ENCODE measurements around the gene KHDC3L.

- TF ChIP-seq BCL6 (CRISPR knock-in tag; IDR thresholded peaks at IDR 0.05), result no peak
- TF ChIP-seq POLR2A (IDR thresholded peaks at IDR 0.05; ENCODE audit: insufficient read depth in 1 of 2, low read depth in 2 of 2, low read length in 2 of 2), result no peak
- TF ChIP-seq, protein P1, sequence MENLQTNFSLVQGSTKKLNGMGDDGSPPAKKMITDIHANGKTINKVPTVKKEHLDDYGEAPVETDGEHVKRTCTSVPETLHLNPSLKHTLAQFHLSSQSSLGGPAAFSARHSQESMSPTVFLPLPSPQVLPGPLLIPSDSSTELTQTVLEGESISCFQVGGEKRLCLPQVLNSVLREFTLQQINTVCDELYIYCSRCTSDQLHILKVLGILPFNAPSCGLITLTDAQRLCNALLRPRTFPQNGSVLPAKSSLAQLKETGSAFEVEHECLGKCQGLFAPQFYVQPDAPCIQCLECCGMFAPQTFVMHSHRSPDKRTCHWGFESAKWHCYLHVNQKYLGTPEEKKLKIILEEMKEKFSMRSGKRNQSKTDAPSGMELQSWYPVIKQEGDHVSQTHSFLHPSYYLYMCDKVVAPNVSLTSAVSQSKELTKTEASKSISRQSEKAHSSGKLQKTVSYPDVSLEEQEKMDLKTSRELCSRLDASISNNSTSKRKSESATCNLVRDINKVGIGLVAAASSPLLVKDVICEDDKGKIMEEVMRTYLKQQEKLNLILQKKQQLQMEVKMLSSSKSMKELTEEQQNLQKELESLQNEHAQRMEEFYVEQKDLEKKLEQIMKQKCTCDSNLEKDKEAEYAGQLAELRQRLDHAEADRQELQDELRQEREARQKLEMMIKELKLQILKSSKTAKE (CRISPR knock-in tag; IDR thresholded peaks at IDR 0.05; ENCODE audit: borderline replicate concordance), result no peak
- no peak for TF ChIP-seq YY1 (IDR thresholded peaks at IDR 0.05; ENCODE audit: insufficient read depth, insufficient replicate concordance, low read depth, low read length)
- no peak for TF ChIP-seq TCF7L2 (IDR thresholded peaks at IDR 0.05; ENCODE audit: low read depth, low read length)
- no peak for TF ChIP-seq CREB1 (IDR thresholded peaks at IDR 0.05)
- TF ChIP-seq CREB1 (CRISPR knock-in tag; IDR thresholded peaks at IDR 0.05), result no peak
- TF ChIP-seq CBX2 (IDR thresholded peaks at IDR 0.05; ENCODE audit: low read depth, low read length), result no peak
- no peak for TF ChIP-seq CBX2 (CRISPR knock-in tag; IDR thresholded peaks at IDR 0.05; ENCODE audit: low read depth)
- no peak for TF ChIP-seq SMARCC2 (IDR thresholded peaks at IDR 0.05)
- no peak for TF ChIP-seq CTCF (CRISPR knock-in tag; IDR thresholded peaks at IDR 0.05)
These were observed 23.1 kb upstream of the KHDC3L start for GRCh38 chr6:73339340-73339739.
